ENCODE measurements around the gene ZDHHC4. TPM values are rescaled to one million over a fixed set of nuclear protein-coding genes. Genes with fewer than 3 reads are reported as not detected.

Gene ZDHHC4
- total and polyA plus RNA-seq, 2 of the 13 experiments (the other 11 are each of a cell fraction or from before 2014, with no cell fraction given), result 83.2 to 188 TPM

GRCh38 chr7:6578114-6579084 is 1.1 kb downstream of the ZDHHC4 start:
- no peak overlapping the region for H2AFZ ChIP-seq (ENCODE audit: low read length)
- peaks cover 17% of the 10 kb centered on the region for H3K79me2 ChIP-seq (ENCODE audit: insufficient read depth, low read length)
- in situ Hi-C loops (cut with HindIII; ENCODE audit: extremely low pct_ligation_motif_present, low pct_unique_long_range_greater_than_20kb) (no loop called here), intact Hi-C loops (cut with micrococcal nuclease; ENCODE audit: unreplicated experiment) (no loop called here)
- H3K36me3 ChIP-seq (replicated peaks in 1 of 2; ENCODE audit: control insufficient read depth in 1 of 2, insufficient read depth in 2 of 2, low read length in 2 of 2), result peaks cover 9 to 31% of the 10 kb centered on the region in 2 experiments
- H3K4me1 ChIP-seq (ENCODE audit: insufficient read depth, low read length), result peaks cover 68% of the 10 kb centered on the region
- WGBS (ENCODE audit: low lambda C conversion rate), result 4% methylated on average over 12 of the region's 18 CpGs
- POLR2A ChIA-PET, result interaction anchor here (0.8 to 5.1 kb wide), 16 partner anchors 9 to 797 kb away, joined by 3 to 105 read pairs (median 4); partner anchors contain the start of genes DAGLB, INTS15 and RNF216
- CTCF ChIA-PET (ENCODE audit: low intra/inter-chr PET ratio, low total read pairs), result interaction anchor here (0.7 kb wide), 1 partner anchor 12 kb away, joined by 4 read pairs; the partner anchor contains the start of gene INTS15
- FAIRE-seq (peak; percentile 98), DNase-seq (ENCODE audit: low spot score) (peak; percentile 99), ATAC-seq (peak; percentile 72)
- H3K27ac ChIP-seq (ENCODE audit: extremely low read length, insufficient read depth, low read length), result peak overlapping the region; percentile 98
- BruUV-seq (replicated peaks), result TSS peak; percentile 71
- no peaks in the 10 kb centered on the region for H4K20me1 ChIP-seq (ENCODE audit: insufficient read depth, low read length)
- H3K4me3 ChIP-seq (replicated peaks in 1 of 3; ENCODE audit: insufficient read depth in 1 of 3, low read depth in 2 of 3, low read length in 3 of 3), result peak overlapping the region; percentile 86 to 90 (median 87)
- peak overlapping the region; percentile 97 for H3K9ac ChIP-seq (ENCODE audit: insufficient read depth, low read depth, low read length)
- no peaks in the 10 kb centered on the region for H3K9me3 ChIP-seq (ENCODE audit: low read length)
- peak overlapping the region; percentile 93 for H3K4me2 ChIP-seq (ENCODE audit: low read depth, low read length)
- H3K27me3 ChIP-seq (ENCODE audit: control insufficient read depth in 1 of 2, insufficient read depth in 2 of 2, low read length in 2 of 2), result no peaks in the 10 kb centered on the region
- TF ChIP-seq ZNF563 (CRISPR knock-in tag; IDR thresholded peaks at IDR 0.05) (0 out of 2 replicates have a peak, but pooled peaks have one; percentile 10), ZMYM3 (CRISPR knock-in tag; IDR thresholded peaks at IDR 0.05) (peak; percentile 26; the same call in 1 of the 2 replicates), SOX6 (IDR thresholded peaks at IDR 0.05) (no peak), SOX6 (CRISPR knock-in tag; IDR thresholded peaks at IDR 0.05) (peak; percentile 93), ARID3A (IDR thresholded peaks at IDR 0.05; ENCODE audit: low read depth, low read length) (peak; percentile 77), SRF (IDR thresholded peaks at IDR 0.05; ENCODE audit: low read depth, low read length) (0 out of 2 replicates have a peak, but pooled peaks have one; percentile 56), ZBTB10 (CRISPR knock-in tag; IDR thresholded peaks at IDR 0.05; ENCODE audit: borderline replicate concordance) (no peak), TFE3 (CRISPR knock-in tag; IDR thresholded peaks at IDR 0.05) (peak; percentile 85; the same call in 1 of the 2 replicates), ZNF143 (CRISPR knock-in tag; IDR thresholded peaks at IDR 0.05) (0 out of 2 replicates have a peak, but pooled peaks have one; percentile 13), ELK4 (CRISPR knock-in tag; IDR thresholded peaks at IDR 0.05; ENCODE audit: borderline replicate concordance) (no peak)
